KOPT-K1 (cell line): ENCODE measurements around the gene CMIP.
"Not testable (repeated sequence)": the region's sequence is repeated elsewhere in the genome, so short reads cannot be mapped to it uniquely, and the experiment has no call there.

ENCODE experiments used
- H3K27ac ChIP-seq: fragments of 200-600 bp; sonication (generic); 2 replicates; pipeline ENCODE4 v1.5.1; 2016; ENCODE audit warnings: antibody characterized with exemption, mild to moderate bottlenecking, low read depth, low read length; ENCODE audit not compliant: poor library complexity, severe bottlenecking
- H3K36me3 ChIP-seq: fragments of 200-600 bp; sonication (generic); 2 replicates; pipeline ENCODE4 v1.5.1; 2017; ENCODE audit warnings: antibody characterized with exemption, mild to moderate bottlenecking, low read length, moderate library complexity; ENCODE audit not compliant: insufficient read depth
- H3K9me3 ChIP-seq: fragments of 200-600 bp; sonication (generic); 2 replicates; pipeline ENCODE4 v1.5.1; 2017; ENCODE audit warnings: antibody characterized with exemption, low read length, mild to moderate bottlenecking; ENCODE audit not compliant: insufficient read depth, poor library complexity, severe bottlenecking

Gene CMIP

DNA sequence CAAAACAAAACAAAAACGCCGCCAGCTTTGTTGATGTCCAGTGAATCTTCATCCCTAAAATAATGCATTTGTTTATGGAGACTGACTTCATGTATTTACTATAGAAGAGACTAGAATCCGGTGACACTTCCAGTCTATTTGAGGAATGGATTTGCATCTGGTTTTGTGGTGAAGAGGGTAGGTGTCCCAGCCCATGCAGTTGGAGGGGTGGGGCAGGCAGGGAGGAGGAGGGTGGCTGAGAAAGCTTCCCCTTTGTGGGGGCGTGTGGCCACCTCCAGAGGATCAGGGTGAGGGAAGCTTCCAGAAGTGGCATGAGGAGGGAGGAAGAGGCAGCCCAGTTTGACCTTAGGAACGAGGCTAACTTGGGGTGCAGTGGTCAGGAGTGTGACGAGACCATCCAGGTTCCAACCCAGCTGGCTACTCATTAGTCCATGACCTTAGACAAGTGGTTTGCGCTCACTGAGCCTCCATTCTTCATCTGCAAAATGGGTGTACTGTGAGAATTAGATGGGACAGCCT lies 69.5 kb downstream of the CMIP start:
- no peaks in the 10 kb centered on the region for H3K9me3 ChIP-seq
- H3K27ac ChIP-seq = no peak overlapping the region
- H3K36me3 ChIP-seq = peaks cover 25% of the 10 kb centered on the region; the same call in 1 of the 2 replicates

DNA sequence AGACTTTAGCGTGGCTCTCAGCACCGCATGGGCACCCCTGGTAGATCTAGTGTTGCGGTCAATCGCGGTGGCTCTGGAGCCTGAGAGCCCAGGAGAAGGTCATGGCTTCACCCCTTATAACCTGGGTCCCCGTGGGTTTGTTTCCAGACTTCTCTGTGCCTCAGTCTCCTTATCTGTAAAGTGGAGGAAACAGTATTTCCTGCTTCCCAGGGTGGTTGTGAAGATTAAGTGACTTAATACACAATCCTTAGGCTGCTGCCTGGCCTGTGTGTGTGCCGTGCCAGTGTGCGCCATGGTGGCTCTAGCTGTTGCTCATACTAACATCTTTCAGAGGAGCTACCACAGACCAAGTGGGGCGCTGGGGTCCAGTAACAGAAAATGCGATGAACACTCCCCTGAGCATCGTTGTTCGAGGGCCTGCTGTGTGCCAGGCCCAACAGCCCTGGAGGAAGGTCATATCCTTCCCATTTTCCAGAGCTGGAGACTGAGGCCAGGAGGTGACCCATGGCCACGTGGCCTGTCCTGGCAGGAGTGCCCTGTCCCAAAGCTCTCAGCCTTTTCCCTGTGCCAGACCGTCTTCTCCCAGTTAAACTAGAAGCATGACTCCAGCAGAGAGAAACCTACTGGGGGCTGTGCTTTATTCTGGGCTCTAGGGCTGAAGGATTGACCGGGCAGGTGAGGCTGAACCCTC lies 70.1 kb downstream of the CMIP start:
- no peaks in the 10 kb centered on the region for H3K9me3 ChIP-seq
- H3K36me3 ChIP-seq = peaks cover 23% of the 10 kb centered on the region; the same call in 1 of the 2 replicates
- no peak overlapping the region for H3K27ac ChIP-seq

- Histone ChIP-seq H3K36me3 (peaks cover 17% of the 10 kb centered on the region; the same call in 1 of the 2 replicates), H3K9me3 (no peaks in the 10 kb centered on the region), H3K27ac (no peak overlapping the region)
These were observed 70.7 kb downstream of the CMIP start for GRCh38 chr16:81515281-81515680.

GRCh38 chr16:81515721-81516120 lies 71.1 kb downstream of the CMIP start:
- Histone ChIP-seq H3K27ac (no peak overlapping the region), H3K36me3 (peaks cover 15% of the 10 kb centered on the region; the same call in 1 of the 2 replicates), H3K9me3 (no peaks in the 10 kb centered on the region)

DNA sequence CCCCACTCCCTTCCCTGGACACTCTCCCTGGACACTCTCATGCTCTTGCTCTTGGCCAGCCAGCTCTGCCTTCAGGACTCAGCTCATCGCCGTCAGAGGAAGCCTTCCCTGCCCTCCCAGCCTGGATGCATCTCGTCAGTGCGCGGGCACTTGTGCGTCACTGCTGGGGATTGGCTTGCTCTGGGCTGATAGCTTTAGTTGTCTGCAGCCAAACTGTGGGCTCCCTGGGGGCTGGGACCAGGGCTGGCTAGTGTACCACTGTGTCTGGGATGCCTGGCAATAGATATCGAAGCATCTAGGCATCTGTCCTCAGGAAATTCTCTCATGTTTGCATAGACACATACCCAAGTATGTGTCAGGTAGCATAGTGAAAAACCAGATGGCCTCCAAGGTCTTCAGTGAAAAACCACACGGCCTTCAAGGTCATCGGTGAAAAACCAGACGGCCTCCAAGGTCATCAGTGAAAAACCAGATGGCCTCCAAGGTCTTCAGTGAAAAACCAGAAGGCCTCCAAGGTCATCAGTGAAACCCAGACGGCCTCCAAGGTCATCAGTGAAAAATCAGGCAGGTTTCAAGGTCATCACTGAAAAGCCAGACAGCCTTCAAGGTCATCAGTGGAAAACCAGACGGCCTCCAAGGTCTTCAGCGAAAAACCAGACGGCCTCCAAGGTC lies 72.0 kb downstream of the CMIP start:
- Histone ChIP-seq H3K9me3 (no peaks in the 10 kb centered on the region), H3K36me3 (peaks cover 15% of the 10 kb centered on the region; the same call in 1 of the 2 replicates), H3K27ac (no peak overlapping the region)

- no peak overlapping the region for H3K27ac ChIP-seq
These were observed 72.5 kb downstream of the CMIP start for GRCh38 chr16:81517150-81517499.

DNA sequence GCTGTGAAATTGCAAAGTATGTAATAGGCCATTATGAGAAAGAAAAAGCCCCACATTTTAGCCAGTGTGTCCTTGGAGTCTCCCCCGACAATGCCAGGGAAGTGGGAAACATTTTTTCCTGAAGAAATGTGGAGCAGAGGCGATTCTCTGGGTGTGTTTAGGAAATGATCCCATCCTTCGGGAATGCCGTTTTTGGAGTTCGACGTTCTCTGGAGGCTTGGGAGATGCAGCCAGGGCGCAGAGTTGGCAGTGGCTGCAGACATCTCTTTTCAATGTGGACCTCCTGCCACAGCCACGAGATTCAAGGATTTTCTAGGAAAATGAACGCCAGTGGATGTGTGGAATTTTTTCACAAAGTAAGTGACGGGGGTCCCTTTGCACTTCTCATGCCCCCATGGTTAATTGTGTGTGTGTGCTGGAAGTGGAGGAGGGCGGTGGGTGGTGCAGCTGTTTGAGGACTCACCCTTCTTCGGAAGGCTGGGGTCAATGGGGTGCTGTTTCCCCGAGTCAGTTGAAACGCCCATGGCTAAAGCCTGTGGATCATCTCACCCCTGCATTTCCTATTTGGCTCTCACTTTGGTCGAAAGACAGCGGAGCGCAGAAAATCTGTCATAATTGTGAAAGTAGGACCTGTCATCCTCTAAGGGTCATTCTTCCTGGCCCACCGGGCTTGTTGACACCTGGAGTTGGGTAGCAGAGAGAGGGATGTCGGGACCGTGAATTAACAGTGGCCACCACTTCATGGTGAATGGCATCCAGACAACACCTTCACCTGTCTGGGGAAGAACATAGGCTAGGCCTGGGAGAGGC lies 73.2 kb downstream of the CMIP start:
- Histone ChIP-seq H3K9me3 (no peaks in the 10 kb centered on the region), H3K36me3 (peaks cover 15% of the 10 kb centered on the region; the same call in 1 of the 2 replicates), H3K27ac (no peak overlapping the region)

More at GRCh38 chr16:81517150-81517499, 72.5 kb downstream of the CMIP start:
- H3K36me3 ChIP-seq = peaks cover 15% of the 10 kb centered on the region; the same call in 1 of the 2 replicates
- no peaks in the 10 kb centered on the region for H3K9me3 ChIP-seq

DNA sequence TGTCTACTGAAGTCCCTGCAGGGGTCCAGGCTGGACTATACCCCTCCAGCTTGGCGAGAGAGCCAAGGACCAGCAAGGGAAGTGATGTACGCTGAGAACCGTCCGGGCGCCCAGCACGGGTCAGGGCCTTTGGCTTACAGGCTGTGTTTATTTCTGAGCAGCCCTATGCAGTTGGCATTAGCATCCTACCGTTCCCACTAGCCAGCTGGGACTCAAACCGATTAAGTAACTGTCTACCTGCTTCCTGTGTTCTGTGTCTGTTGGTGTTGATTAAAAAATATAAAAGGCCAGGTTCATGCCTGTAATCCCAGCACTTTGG lies 73.8 kb downstream of the CMIP start:
- H3K9me3 ChIP-seq = no peaks in the 10 kb centered on the region
- H3K36me3 ChIP-seq = peaks cover 20% of the 10 kb centered on the region
- H3K27ac ChIP-seq = no peak overlapping the region

DNA sequence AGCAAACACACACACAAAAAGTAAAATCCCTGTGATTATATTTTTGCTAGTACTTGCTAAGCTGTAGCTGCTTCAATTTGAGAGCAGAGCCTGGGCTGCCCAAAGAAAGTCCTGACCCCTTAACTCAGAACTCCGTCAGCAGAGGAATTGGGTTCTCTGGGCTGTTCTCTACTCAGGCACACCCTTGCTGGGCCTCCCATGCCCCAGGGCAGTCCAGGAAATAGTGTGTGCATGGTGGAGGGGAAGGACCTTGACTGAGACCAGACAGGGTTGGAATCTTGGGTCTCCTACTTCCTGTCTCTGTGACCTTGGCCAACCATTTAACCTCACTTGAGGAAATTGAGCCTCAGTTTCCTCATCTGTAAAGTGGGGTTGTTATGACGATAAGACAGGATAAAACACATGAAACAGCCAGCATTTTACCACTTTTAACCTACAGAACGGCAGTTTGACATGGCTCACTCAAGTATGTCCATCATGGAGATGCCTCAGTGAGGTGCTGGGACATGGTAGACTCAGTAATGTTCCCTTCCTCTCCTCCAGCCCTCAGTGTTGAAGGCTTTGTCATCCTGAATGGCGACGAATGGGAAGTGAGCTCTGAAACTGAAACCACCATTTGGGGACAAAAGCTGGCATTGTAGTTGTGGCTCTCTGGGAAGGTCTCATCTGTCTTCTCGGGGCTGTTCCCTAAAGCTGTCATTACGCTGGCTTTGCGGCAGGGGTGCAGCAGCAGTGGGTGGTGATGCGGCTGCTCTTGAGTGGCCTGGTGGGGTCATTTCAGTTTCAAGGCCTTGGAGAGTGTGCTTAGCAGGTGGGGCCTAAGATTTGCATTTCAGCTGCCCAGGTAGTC lies 74.9 kb downstream of the CMIP start:
- no peaks in the 10 kb centered on the region for H3K9me3 ChIP-seq
- H3K36me3 ChIP-seq = peaks cover 27% of the 10 kb centered on the region
- peak overlapping the region; percentile 19 for H3K27ac ChIP-seq

DNA sequence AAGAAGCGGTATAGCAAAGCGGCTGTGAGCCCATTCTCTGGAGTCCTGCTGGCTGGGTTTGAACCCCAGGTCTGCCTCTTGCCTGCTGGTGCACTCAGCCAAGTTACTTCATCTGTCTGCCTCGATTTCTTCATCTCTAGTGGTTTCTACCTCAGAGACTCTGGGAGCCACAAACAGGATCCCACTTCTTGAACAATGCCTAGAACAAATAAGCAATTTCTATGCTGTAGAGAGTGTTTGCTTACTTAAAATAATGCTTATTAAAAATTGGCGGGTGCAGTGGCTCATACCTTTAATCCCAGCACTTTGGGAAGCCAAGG lies 75.5 kb downstream of the CMIP start:
- H3K27ac ChIP-seq = peak overlapping the region; percentile 19
- peaks cover 27% of the 10 kb centered on the region for H3K36me3 ChIP-seq
- H3K9me3 ChIP-seq = no peaks in the 10 kb centered on the region

- H3K36me3 ChIP-seq = peaks cover 27% of the 10 kb centered on the region
- H3K27ac ChIP-seq = no peak overlapping the region
- no peaks in the 10 kb centered on the region for H3K9me3 ChIP-seq
These were observed 76.0 kb downstream of the CMIP start for GRCh38 chr16:81520560-81521135.

DNA sequence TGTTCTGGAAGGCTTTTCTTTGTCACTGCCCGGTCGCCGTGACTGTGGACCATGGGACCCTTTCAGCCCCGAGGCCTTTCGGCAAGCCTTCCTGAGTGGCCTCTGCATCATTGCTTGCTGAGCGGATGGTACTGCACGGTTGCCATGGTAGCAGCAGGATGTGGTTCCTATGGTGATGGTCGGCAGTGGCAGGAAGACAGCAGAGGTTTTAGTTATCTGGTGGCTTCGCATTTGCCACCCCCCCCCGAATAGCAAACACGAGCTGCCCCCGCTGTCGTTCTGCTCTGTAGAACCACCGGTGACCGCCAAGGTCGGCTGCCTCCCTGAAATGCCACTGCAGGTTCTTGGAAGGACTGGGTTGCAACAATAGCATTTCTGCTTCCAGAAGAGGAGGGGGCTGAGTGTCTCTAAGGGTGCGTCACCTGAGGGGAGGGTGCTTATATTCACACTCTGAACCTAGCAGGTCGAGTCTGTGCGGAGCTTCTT lies 76.6 kb downstream of the CMIP start:
- no peaks in the 10 kb centered on the region for H3K9me3 ChIP-seq
- H3K36me3 ChIP-seq = peaks cover 27% of the 10 kb centered on the region
- H3K27ac ChIP-seq = no peak overlapping the region

- Histone ChIP-seq H3K9me3 (no peaks in the 10 kb centered on the region), H3K36me3 (peaks cover 19% of the 10 kb centered on the region), H3K27ac (no peak overlapping the region)
These were observed 77.6 kb downstream of the CMIP start for GRCh38 chr16:81522108-81522701.

DNA sequence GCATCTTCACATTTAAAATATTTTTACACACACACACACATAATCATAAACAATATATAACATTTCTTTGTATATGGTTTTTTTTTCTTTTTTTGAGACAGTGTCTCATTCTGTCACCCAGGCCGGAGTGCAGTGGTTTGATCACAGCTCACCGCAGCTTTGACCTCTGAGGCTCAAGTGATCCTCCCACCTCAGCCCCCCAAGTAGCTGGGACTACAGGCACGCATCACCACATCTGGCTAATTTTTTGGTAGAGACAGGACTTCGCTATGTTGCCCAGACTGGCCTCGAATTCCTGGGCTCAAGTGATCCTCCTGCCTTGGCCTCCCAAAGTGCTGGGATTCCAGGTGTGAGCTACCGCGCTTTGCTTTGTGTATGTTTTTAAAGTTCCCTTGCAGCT lies 78.2 kb downstream of the CMIP start:
- not testable (repeated sequence) for H3K27ac ChIP-seq, H3K9me3 ChIP-seq
- peaks cover 15% of the 10 kb centered on the region for H3K36me3 ChIP-seq
